ENCODE results near the gene TFDP2. TPM values are rescaled to one million over a fixed set of nuclear protein-coding genes. Genes with fewer than 3 reads are reported as not detected.
"Not testable (repeated sequence)": the region's sequence is repeated elsewhere in the genome, so short reads cannot be mapped to it uniquely, and the experiment has no call there.

Gene TFDP2
- total RNA-seq, 4 donors from 2014 or later = 21.6 to 58.7 (median 44.1) TPM

- Histone ChIP-seq H3K4me1 (no peaks in the 10 kb centered on the region), H3K36me3 (peaks cover 51% of the 10 kb centered on the region), H3K27me3 (no peaks in the 10 kb centered on the region), H3K27ac (no peak overlapping the region), H3K4me3 (no peak overlapping the region), H3K9me3 (no peaks in the 10 kb centered on the region)
- TF ChIP-seq EP300 (IDR thresholded peaks at IDR 0.05) = no peak
- TF ChIP-seq CTCF (IDR thresholded peaks at IDR 0.05) = no peak
- no peak for TF ChIP-seq POLR2A (IDR thresholded peaks at IDR 0.05)
- TF ChIP-seq POLR2AphosphoS5 (IDR thresholded peaks at IDR 0.05) = no peak
- DNase-seq (ENCODE audit: low spot score in 2 of 2) = no peak
- WGBS = 78% methylated on average over 4 of the region's 4 CpGs
Measured at GRCh38 chr3:141914311-141914710, 235.0 kb downstream of the TFDP2 start.

GRCh38 chr3:141913150-141913811 is 236.1 kb downstream of the TFDP2 start:
- Histone ChIP-seq H3K27me3 (no peaks in the 10 kb centered on the region), H3K27ac (no peak overlapping the region), H3K36me3 (peaks cover 59% of the 10 kb centered on the region), H3K4me1 (no peaks in the 10 kb centered on the region), H3K9me3 (no peaks in the 10 kb centered on the region), H3K4me3 (no peak overlapping the region)
- WGBS = 34% methylated on average over 1 of the region's 1 CpG
- peak; percentile 29 to 60 for TF ChIP-seq CTCF (IDR thresholded peaks at IDR 0.05)
- no peak for TF ChIP-seq POLR2AphosphoS5 (IDR thresholded peaks at IDR 0.05)
- no peak for DNase-seq (ENCODE audit: low spot score in 2 of 2)

GRCh38 chr3:141909986-141910385 is 239.4 kb downstream of the TFDP2 start:
- WGBS = 96% methylated on average over 4 of the region's 4 CpGs
- H3K27ac ChIP-seq; H3K4me3 ChIP-seq; H3K27me3 ChIP-seq; H3K9me3 ChIP-seq; DNase-seq (ENCODE audit: low spot score in 2 of 2); H3K4me1 ChIP-seq: not testable (repeated sequence)
- peaks cover 55% of the 10 kb centered on the region for H3K36me3 ChIP-seq

- no peak overlapping the region for H3K27ac ChIP-seq
- H3K9me3 ChIP-seq = no peaks in the 10 kb centered on the region
- DNase-seq (ENCODE audit: low spot score in 2 of 2) = no peak
- no peaks in the 10 kb centered on the region for H3K4me1 ChIP-seq
- H3K27me3 ChIP-seq = no peaks in the 10 kb centered on the region
- H3K36me3 ChIP-seq = peaks cover 53% of the 10 kb centered on the region
- no peak overlapping the region for H3K4me3 ChIP-seq
- no peak for TF ChIP-seq CTCF (IDR thresholded peaks at IDR 0.05)
- no peak for TF ChIP-seq EP300 (IDR thresholded peaks at IDR 0.05)
- TF ChIP-seq POLR2A (IDR thresholded peaks at IDR 0.05) = no peak
- no peak for TF ChIP-seq POLR2AphosphoS5 (IDR thresholded peaks at IDR 0.05)
Measured at GRCh38 chr3:141909408-141909807, 239.9 kb downstream of the TFDP2 start.

GRCh38 chr3:141905129-141905528 is 244.2 kb downstream of the TFDP2 start:
- H3K27ac ChIP-seq = no peak overlapping the region
- TF ChIP-seq EP300 (IDR thresholded peaks at IDR 0.05) (no peak), CTCF (IDR thresholded peaks at IDR 0.05) (no peak), POLR2A (IDR thresholded peaks at IDR 0.05) (no peak), POLR2AphosphoS5 (IDR thresholded peaks at IDR 0.05) (no peak)
- no peaks in the 10 kb centered on the region for H3K9me3 ChIP-seq
- no peak overlapping the region for H3K4me3 ChIP-seq
- no peak for DNase-seq (ENCODE audit: low spot score in 2 of 2)
- WGBS = 75% methylated on average over 2 of the region's 2 CpGs
- peaks cover 43% of the 10 kb centered on the region for H3K36me3 ChIP-seq
- peaks cover 11% of the 10 kb centered on the region for H3K4me1 ChIP-seq
- no peaks in the 10 kb centered on the region for H3K27me3 ChIP-seq

- Histone ChIP-seq H3K9me3 (no peaks in the 10 kb centered on the region), H3K27me3 (no peaks in the 10 kb centered on the region), H3K27ac (no peak overlapping the region), H3K36me3 (peaks cover 33% of the 10 kb centered on the region), H3K4me1 (peaks cover 11% of the 10 kb centered on the region), H3K4me3 (no peak overlapping the region)
- TF ChIP-seq CTCF (IDR thresholded peaks at IDR 0.05) (no peak), POLR2AphosphoS5 (IDR thresholded peaks at IDR 0.05) (no peak), POLR2A (IDR thresholded peaks at IDR 0.05) (no peak), EP300 (IDR thresholded peaks at IDR 0.05) (no peak)
- 75% methylated on average over 4 of the region's 4 CpGs for WGBS
- no peak for DNase-seq (ENCODE audit: low spot score in 2 of 2)
Measured at GRCh38 chr3:141904203-141904602, 245.1 kb downstream of the TFDP2 start.

All from suprapubic skin (tissue), 4 donors.